Bronchial epithelial cell (primary cell): ENCODE results near the gene HOXB5. TPM values are rescaled to one million over a fixed set of nuclear protein-coding genes. Genes with fewer than 3 reads are reported as not detected.

Experiments
- DNase-seq: peaks from one replicate; pipeline ENCODE4 v3.0.0-alpha.2; 2010; ENCODE audit warnings: low read depth
- FAIRE-seq: peaks from 2 replicates; lab custom pipeline; 2011; peaks lifted over from hg19 to GRCh38; lab: Jason Lieb, UNC
- H3K27me3 ChIP-seq: 2 replicates; pipeline ENCODE4 v1.5.1; 2011; ENCODE audit warnings: low read length; ENCODE audit not compliant: control insufficient read depth, insufficient read depth
- H3K36me3 ChIP-seq: 2 replicates; pipeline ENCODE4 v1.5.1; 2011; ENCODE audit warnings: low read length; ENCODE audit not compliant: control insufficient read depth, insufficient read depth
- H3K4me3 ChIP-seq: 2 replicates; pipeline ENCODE4 v1.5.1; 2011; ENCODE audit warnings: mild to moderate bottlenecking, low read depth, low read length, control low read depth
- total RNA-seq: library from RNA; depleted of rRNA; stranded (reverse); fragments of >200 nt; gene quantifications from 2 replicates; pipeline ENCODE4 v1.2.1, GENCODE V29; 2014
- TF ChIP-seq, protein P1 (sequence below): IDR thresholded peaks from 2 replicates; pipeline ENCODE4 v1.5.1; 2011; ENCODE audit warnings: mild to moderate bottlenecking, moderate library complexity, low read length, control low read depth, inconsistent platforms; ENCODE audit not compliant: insufficient read depth, severe bottlenecking

The HOXB5 gene
- total RNA-seq, 1 donor from 2014 or later: not detected

DNA sequence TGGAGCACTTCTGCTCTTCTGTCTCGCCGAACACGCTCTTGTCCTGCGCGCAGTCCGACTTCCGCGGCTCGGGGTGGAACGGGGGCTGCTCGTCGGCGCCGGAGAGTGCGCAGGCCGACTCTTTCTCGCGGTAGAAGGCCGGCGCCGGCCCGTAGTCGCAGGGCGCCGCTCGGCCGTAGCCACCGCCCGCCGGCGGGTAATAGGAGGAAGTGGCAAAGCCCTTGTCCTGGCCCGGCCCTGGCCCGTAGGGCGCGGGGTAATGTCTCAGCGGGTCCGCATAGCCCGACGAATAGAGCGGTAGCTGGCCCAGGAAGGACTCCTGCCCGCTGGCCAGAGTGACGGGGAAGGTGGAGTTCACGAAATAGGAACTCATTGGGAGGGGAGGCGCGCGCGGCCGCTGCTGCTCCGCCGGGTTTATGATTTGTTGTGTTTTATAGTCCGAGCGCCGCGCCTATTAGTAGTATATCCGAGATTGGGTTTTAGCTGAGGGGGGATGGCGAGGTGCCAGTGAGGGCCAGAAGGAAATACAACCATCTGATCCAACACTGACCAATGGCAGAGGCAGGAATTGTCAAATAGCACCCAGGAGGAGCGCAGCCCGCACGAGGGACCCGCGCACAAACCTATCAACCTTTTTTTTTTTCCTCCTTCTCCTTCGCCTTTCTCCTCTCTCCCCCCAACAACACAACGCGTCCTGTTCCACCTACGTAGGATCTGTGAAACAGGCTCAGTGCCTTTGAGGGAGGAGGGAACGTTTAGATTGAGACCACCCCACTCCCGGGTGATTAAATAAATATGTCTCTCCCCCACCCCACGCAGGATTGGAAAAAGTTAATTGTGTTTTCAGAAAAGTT, 4.4 kb upstream of the HOXB5 start:
- TF ChIP-seq, protein P1, sequence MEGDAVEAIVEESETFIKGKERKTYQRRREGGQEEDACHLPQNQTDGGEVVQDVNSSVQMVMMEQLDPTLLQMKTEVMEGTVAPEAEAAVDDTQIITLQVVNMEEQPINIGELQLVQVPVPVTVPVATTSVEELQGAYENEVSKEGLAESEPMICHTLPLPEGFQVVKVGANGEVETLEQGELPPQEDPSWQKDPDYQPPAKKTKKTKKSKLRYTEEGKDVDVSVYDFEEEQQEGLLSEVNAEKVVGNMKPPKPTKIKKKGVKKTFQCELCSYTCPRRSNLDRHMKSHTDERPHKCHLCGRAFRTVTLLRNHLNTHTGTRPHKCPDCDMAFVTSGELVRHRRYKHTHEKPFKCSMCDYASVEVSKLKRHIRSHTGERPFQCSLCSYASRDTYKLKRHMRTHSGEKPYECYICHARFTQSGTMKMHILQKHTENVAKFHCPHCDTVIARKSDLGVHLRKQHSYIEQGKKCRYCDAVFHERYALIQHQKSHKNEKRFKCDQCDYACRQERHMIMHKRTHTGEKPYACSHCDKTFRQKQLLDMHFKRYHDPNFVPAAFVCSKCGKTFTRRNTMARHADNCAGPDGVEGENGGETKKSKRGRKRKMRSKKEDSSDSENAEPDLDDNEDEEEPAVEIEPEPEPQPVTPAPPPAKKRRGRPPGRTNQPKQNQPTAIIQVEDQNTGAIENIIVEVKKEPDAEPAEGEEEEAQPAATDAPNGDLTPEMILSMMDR: no peak
- peaks cover 93% of the 10 kb centered on the region for H3K27me3 ChIP-seq

DNA sequence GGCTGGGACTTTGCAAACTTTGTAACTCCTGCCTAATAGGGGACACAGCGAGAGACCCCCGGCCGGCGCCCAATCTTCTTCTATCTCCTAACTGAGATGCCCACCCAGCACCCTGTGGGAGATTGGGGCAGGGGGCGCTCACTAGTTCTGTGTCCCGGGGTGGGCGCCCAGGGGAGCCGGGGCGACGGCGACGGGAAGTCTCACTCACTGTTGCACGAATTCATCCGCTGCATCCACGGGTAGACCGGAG, 3.9 kb upstream of the HOXB5 start:
- peaks cover 92% of the 10 kb centered on the region for H3K27me3 ChIP-seq
- no peaks in the 10 kb centered on the region for H3K36me3 ChIP-seq
- TF ChIP-seq, protein P1: no peak
- FAIRE-seq: no peak
- no peak for DNase-seq
- H3K4me3 ChIP-seq: no peak overlapping the region

More for the DNA sequence above, 4.4 kb upstream of the HOXB5 start:
- no peaks in the 10 kb centered on the region for H3K36me3 ChIP-seq
- no peak overlapping the region for H3K4me3 ChIP-seq
- DNase-seq: no peak
- no peak for FAIRE-seq

DNA sequence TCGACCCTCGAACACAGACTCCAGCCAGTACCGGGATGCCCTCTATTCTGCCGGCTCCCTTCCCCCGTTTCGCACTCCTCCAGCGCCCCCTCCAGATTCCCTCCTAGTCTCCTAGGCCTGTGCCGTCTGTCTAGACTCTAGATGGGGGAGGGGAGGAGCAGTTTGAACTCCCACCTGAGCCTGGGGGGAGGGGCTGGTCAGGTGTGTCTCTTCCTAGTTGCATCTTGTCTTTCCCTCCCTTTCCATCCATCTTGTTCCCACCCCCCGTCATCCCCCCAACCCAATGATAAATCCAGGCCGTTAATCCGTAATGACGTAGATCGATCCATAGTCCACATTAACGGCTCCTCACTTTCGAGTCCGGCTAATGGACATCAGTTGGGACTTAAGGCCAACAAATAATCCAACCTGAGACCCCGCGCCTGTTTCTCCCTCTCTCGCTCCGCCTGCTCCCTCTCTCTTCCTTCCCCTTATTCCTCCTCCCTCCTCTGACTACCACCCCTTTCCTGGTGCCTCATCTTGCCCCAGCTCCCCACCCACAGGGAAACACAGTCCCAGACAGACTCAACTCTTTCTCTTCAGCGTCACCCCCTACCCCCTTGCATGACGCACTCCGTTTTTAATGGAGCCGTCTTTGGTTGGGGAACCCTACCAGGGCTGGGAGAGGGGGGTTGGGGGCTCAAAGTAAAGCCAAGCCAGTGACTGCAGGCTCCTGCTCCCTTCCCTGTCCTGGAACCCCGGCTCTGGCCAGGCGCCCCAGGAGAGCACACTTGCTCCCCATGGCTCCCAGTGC, 3.4 kb upstream of the HOXB5 start:
- FAIRE-seq: no peak
- TF ChIP-seq, protein P1: no peak
- Histone ChIP-seq H3K4me3 (no peak overlapping the region), H3K27me3 (peaks cover 91% of the 10 kb centered on the region), H3K36me3 (no peaks in the 10 kb centered on the region)
- DNase-seq: no peak

DNA sequence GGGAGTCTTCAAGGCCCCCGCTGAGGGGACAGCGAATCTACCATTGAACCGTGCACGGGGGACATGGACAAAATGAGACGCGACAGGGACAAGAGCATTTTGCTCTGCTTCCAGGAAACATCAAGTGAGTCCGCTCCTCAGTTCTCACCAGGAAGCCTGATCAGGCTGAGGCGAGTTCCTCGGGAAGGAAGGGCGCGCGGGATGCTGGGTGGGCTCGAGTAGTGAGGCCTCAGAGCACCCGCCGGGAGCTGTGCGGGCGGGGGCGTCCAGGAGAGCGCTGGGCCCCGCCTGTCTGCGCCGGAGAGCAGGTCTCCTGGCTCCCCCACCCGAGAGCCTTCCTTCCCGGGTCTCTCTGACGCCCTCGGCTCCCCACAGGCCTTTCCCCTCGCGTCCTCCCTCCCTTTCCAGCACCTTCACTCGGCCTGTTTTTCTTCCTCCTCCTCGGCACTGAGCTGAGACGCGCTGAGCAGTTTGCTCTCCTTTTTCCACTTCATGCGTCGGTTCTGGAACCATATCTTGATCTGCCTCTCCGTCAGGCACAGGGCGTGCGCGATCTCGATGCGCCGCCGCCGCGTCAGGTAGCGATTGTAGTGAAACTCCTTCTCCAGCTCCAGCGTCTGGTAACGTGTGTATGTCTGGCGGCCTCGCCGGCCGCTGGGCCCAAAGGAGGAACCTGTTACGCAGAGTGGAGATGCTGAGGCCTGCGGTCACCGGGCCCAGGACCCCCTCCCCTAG, 2.6 kb upstream of the HOXB5 start:
- TF ChIP-seq, protein P1: no peak
- no peaks in the 10 kb centered on the region for H3K36me3 ChIP-seq
- H3K4me3 ChIP-seq: no peak overlapping the region
- FAIRE-seq (no peak), DNase-seq (no peak)
- H3K27me3 ChIP-seq: peaks cover 89% of the 10 kb centered on the region

DNA sequence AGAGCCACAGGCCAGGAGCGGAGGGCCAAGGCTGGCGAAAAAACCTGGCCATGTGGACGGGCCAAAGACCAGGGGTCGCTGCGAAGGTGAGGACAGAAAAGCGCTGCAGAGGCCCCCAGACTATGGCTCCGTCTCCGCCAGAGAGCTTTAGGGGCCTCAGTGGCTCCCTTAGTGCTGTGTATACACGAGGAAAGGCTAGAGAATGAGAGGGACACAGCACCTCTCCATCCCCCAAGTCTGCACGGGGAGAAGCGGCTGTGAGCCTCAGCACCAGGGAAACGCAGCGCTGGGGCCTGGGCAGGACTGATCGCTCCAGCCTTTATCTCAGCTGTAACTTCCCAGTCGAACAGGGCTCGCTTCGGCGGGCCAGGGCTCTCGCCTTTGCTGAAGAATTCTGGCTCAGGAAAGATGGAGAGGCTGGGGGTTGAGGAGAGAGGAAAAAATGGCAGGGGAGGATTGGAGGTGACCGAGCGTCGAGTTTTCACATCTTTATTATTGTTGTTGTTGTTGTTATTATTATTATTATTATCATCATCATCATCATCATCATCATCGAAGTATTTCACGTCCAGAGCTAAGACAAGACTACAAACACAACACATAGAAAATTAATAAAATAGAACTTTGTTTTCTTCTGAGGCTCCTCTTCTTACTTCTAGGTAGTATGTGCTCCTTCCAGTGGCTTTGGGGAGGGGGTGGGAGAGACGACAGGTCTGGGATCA, 1.9 kb upstream of the HOXB5 start:
- H3K4me3 ChIP-seq: no peak overlapping the region
- FAIRE-seq: no peak
- H3K27me3 ChIP-seq: peaks cover 89% of the 10 kb centered on the region
- DNase-seq: no peak
- H3K36me3 ChIP-seq: no peaks in the 10 kb centered on the region
- TF ChIP-seq, protein P1: no peak
